Measurements from ENCODE around the gene FBH1. TPM values are rescaled to one million over a fixed set of nuclear protein-coding genes. Genes with fewer than 3 reads are reported as not detected.

The FBH1 gene
- total and polyA plus RNA-seq, 10 of the 15 experiments (the other 5 are each of a cell fraction or from before 2014, with no cell fraction given) = 6.1 to 67.6 (median 47.2) TPM

GRCh38 chr10:5945190-5945509, 55.1 kb downstream of the FBH1 start:
- Histone ChIP-seq H3K4me3 (no peak overlapping the region), H3K27me3 (replicated peaks in 1 of 2; ENCODE audit: control insufficient read depth in 2 of 2, insufficient read depth in 2 of 2, low read length in 1 of 2) (no peaks in the 10 kb centered on the region), H3K9me3 (replicated peaks; ENCODE audit: control insufficient read depth, insufficient read depth, low read length) (no peaks in the 10 kb centered on the region; the same call in 1 of the 3 replicates), H3K9ac (ENCODE audit: control insufficient read depth, insufficient read depth, low read length) (no peak overlapping the region), H3K79me2 (ENCODE audit: control insufficient read depth, insufficient read depth, low read length) (no peaks in the 10 kb centered on the region), H3K36me3 (ENCODE audit: control insufficient read depth in 2 of 2, insufficient read depth in 2 of 2, low read length in 1 of 2) (no peaks in the 10 kb centered on the region), H3K4me2 (ENCODE audit: control insufficient read depth, insufficient read depth) (peak overlapping the region; percentile 20; the same call in 1 of the 2 replicates), H4K20me1 (ENCODE audit: control insufficient read depth, insufficient read depth) (no peaks in the 10 kb centered on the region), H3K27ac (ENCODE audit: control insufficient read depth, insufficient read depth) (no peak overlapping the region), H2AFZ (ENCODE audit: control insufficient read depth, low read depth, low read length) (no peak overlapping the region), H3K4me1 (ENCODE audit: control insufficient read depth, insufficient read depth, low read length) (no peaks in the 10 kb centered on the region)
- 87% methylated on average over 9 of the region's 9 CpGs for WGBS (ENCODE audit: insufficient coverage, insufficient replicate concordance, low lambda C conversion rate, missing lambda C conversion rate)
- no peak for ATAC-seq
- intact Hi-C loops (cut with micrococcal nuclease; ENCODE audit: unreplicated experiment) = no loop called here
- POLR2A ChIA-PET = no interaction called here
- no peak for FAIRE-seq
- no TSS peak for BruUV-seq (replicated peaks)
- RAD21 ChIA-PET (ENCODE audit: unreplicated experiment) = interaction anchor here (0.5 to 1.5 kb wide), 2 partner anchors 8 to 53 kb away, joined by 3 read pairs; no protein-coding TSS in a partner anchor
- TF ChIP-seq NFIC (IDR thresholded peaks at IDR 0.05; ENCODE audit: low read depth, low read length) = no peak
- no peak for TF ChIP-seq CBX3 (IDR thresholded peaks at IDR 0.05; ENCODE audit: borderline replicate concordance, low read depth)
- TF ChIP-seq MTA3 (IDR thresholded peaks at IDR 0.05; ENCODE audit: borderline replicate concordance, low read length) = no peak
- TF ChIP-seq, protein P1, sequence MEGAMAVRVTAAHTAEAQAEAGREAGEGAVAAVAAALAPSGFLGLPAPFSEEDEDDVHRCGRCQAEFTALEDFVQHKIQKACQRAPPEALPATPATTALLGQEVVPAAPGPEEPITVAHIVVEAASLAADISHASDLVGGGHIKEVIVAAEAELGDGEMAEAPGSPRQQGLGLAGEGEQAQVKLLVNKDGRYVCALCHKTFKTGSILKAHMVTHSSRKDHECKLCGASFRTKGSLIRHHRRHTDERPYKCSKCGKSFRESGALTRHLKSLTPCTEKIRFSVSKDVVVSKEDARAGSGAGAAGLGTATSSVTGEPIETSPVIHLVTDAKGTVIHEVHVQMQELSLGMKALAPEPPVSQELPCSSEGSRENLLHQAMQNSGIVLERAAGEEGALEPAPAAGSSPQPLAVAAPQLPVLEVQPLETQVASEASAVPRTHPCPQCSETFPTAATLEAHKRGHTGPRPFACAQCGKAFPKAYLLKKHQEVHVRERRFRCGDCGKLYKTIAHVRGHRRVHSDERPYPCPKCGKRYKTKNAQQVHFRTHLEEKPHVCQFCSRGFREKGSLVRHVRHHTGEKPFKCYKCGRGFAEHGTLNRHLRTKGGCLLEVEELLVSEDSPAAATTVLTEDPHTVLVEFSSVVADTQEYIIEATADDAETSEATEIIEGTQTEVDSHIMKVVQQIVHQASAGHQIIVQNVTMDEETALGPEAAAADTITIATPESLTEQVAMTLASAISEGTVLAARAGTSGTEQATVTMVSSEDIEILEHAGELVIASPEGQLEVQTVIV (IDR thresholded peaks at IDR 0.05; ENCODE audit: borderline replicate concordance, partially characterized antibody) = no peak
- no peak for TF ChIP-seq RELA (IDR thresholded peaks at IDR 0.05; ENCODE audit: borderline replicate concordance, partially characterized antibody)
- no peak for TF ChIP-seq FOXK2 (IDR thresholded peaks at IDR 0.05)
- no peak for TF ChIP-seq ZNF384 (IDR thresholded peaks at IDR 0.05; ENCODE audit: borderline replicate concordance, low read depth, low read length)
- no peak for TF ChIP-seq BMI1 (IDR thresholded peaks at IDR 0.05; ENCODE audit: borderline replicate concordance)
- no peak for TF ChIP-seq POLR2AphosphoS5 (IDR thresholded peaks at IDR 0.05; ENCODE audit: low read length)
- SMC1A ChIA-PET (ENCODE audit: uncharacterized antibody, unreplicated experiment) = no interaction called here
- in situ Hi-C loops (cut with MboI) = no loop called here
- DNase-seq (ENCODE audit: low read depth, low spot score) = no peak
- CTCF ChIA-PET = interaction anchor here (1.3 kb wide), 1 partner anchor 16 kb away, joined by 3 read pairs; no protein-coding TSS in a partner anchor

All from GM12878 (cell line).